ENCODE measurements around the gene TRAF4. TPM values are rescaled to one million over a fixed set of nuclear protein-coding genes. Genes with fewer than 3 reads are reported as not detected.

TRAF4 gene
- total RNA-seq, 2 experiments from 2014 or later, result 411 to 416 TPM

- CTCF ChIA-PET, result interaction anchor here (0.7 to 10.8 kb wide), 8 partner anchors 8 to 223 kb away, joined by 3 to 373 read pairs (median 18); partner anchors contain the start of genes FLOT2, PHF12, PROCA1 and RPL23A
- peaks cover 34% of the 10 kb centered on the region for H3K36me3 Mint-ChIP-seq (ENCODE audit: low read depth)
- no peaks in the 10 kb centered on the region for H3K27me3 Mint-ChIP-seq
- H3K4me3 Mint-ChIP-seq, result peak within 1 kb of the TSS; percentile 98
- POLR2A ChIA-PET, result interaction anchor here (0.6 to 6.5 kb wide), 26 partner anchors 9 to 566 kb away, joined by 3 to 268 read pairs (median 6); partner anchors contain the start of genes ALDOC, BLTP2, FAM222B and FLOT2
- H3K27ac Mint-ChIP-seq, result peak within 1 kb of the TSS; percentile 100
- DNase-seq (peak; percentile 96 to 99 (median 97)), ATAC-seq (ENCODE audit: poor library complexity) (peak; percentile 68)
- peaks cover 51% of the 10 kb centered on the region for H3K4me1 Mint-ChIP-seq (ENCODE audit: low read depth)
- Histone ChIP-seq H3K4me3 (ENCODE audit: low read length) (peak within 1 kb of the TSS; percentile 75), H3K36me3 (ENCODE audit: insufficient read depth, low read length) (peaks cover 17% of the 10 kb centered on the region), H3K4me1 (ENCODE audit: insufficient read depth, low read length) (peaks cover 46% of the 10 kb centered on the region), H3K27ac (ENCODE audit: low read depth in 1 of 2, low read length in 2 of 2) (peak within 1 kb of the TSS; percentile 99 to 100), H3K9me3 (ENCODE audit: control insufficient read depth in 1 of 2, insufficient read depth in 1 of 2, low read length in 2 of 2) (no peaks in the 10 kb centered on the region), H3K27me3 (ENCODE audit: control insufficient read depth in 1 of 2, insufficient read depth in 2 of 2, low read length in 2 of 2) (no peaks in the 10 kb centered on the region)
- intact Hi-C loops (cut with DNase I, micrococcal nuclease), result loop anchor here (1.0 to 5.0 kb wide), 7 partner anchors 8 to 389 kb away; partner anchors contain the start of genes BLTP2 (in 1 of the 2) and FLOT2 (in 1 of the 2)
- H3K9me3 Mint-ChIP-seq, result no peaks in the 10 kb centered on the region
- no peak for TF ChIP-seq CTCF (IDR thresholded peaks at IDR 0.05)
Measured at GRCh38 chr17:28728364-28729200, 15.2 kb upstream of the TRAF4 start, which contains the start of gene NEK8. NEK8 (plus strand) TSS chr17:28728788; CDS start chr17:28728814, 26 bp downstream.

GRCh38 chr17:28729950-28730330 lies 13.9 kb upstream of the TRAF4 start:
- no peak overlapping the region for H3K27ac Mint-ChIP-seq
- CTCF ChIA-PET, result interaction anchor here (5.8 to 10.8 kb wide), 2 partner anchors 18 to 33 kb away, joined by 70 to 373 read pairs; partner anchors contain the start of gene TRAF4
- intact Hi-C loops (cut with DNase I, micrococcal nuclease), result loop anchor here (2.0 to 5.0 kb wide), 6 partner anchors 32 to 387 kb away; partner anchors contain the start of genes BLTP2 (in 1 of the 2) and FLOT2 (in 1 of the 2)

More at GRCh38 chr17:28729950-28730330, 13.9 kb upstream of the TRAF4 start:
- Histone ChIP-seq H3K36me3 (ENCODE audit: insufficient read depth, low read length) (peaks cover 3% of the 10 kb centered on the region), H3K9me3 (ENCODE audit: control insufficient read depth in 1 of 2, insufficient read depth in 1 of 2, low read length in 2 of 2) (no peaks in the 10 kb centered on the region), H3K4me3 (ENCODE audit: low read length) (no peak overlapping the region), H3K4me1 (ENCODE audit: insufficient read depth, low read length) (peaks cover 43% of the 10 kb centered on the region), H3K27ac (ENCODE audit: low read depth in 1 of 2, low read length in 2 of 2) (no peak overlapping the region), H3K27me3 (ENCODE audit: control insufficient read depth in 1 of 2, insufficient read depth in 2 of 2, low read length in 2 of 2) (no peaks in the 10 kb centered on the region)
- no peak for ATAC-seq (ENCODE audit: poor library complexity)
- Mint-ChIP-seq H3K36me3 (ENCODE audit: low read depth) (peaks cover 20% of the 10 kb centered on the region), H3K9me3 (no peaks in the 10 kb centered on the region), H3K4me1 (ENCODE audit: low read depth) (peaks cover 38% of the 10 kb centered on the region), H3K4me3 (peak overlapping the region; percentile 30), H3K27me3 (no peaks in the 10 kb centered on the region)
- no peak for DNase-seq
- no peak for TF ChIP-seq CTCF (IDR thresholded peaks at IDR 0.05)
- POLR2A ChIA-PET, result interaction anchor here (1.0 to 6.5 kb wide), 5 partner anchors 14 to 221 kb away, joined by 3 to 268 read pairs (median 13); partner anchors contain the start of genes ALDOC, PHF12 and TRAF4

Measured in CD4-positive, alpha-beta T cell (primary cell).